WTC11 (cell line): ENCODE results near the gene NRXN3.

Experiments used
- CTCF ChIP-seq: fragments of 200-600 bp; IDR thresholded peaks from 2 replicates; pipeline ENCODE4 v1.8.0; 2022; ENCODE audit warnings: antibody characterized with exemption
- GABPB1 ChIP-seq: sonication (generic); formaldehyde crosslinking; IDR thresholded peaks from 2 replicates; pipeline ENCODE4 v1.8.1; 2023; ENCODE audit warnings: mild to moderate bottlenecking, missing genetic modification reagents
- IRF1 ChIP-seq: sonication (generic); formaldehyde crosslinking; IDR thresholded peaks from 2 replicates; pipeline ENCODE4 v1.8.0; 2023; ENCODE audit warnings: missing genetic modification reagents
- JUN ChIP-seq: sonication (generic); formaldehyde crosslinking; IDR thresholded peaks from 2 replicates; pipeline ENCODE4 v1.8.0; 2023; ENCODE audit warnings: mild to moderate bottlenecking, missing genetic modification reagents
- KAT7 ChIP-seq: sonication (generic); formaldehyde crosslinking; IDR thresholded peaks from 2 replicates; pipeline ENCODE4 v1.8.1; 2023; ENCODE audit warnings: missing genetic modification reagents, mild to moderate bottlenecking, borderline replicate concordance
- USF1 ChIP-seq: sonication (generic); formaldehyde crosslinking; IDR thresholded peaks from 2 replicates; pipeline ENCODE4 v1.8.0; 2022; ENCODE audit warnings: mild to moderate bottlenecking, missing genetic modification reagents
- USF2 ChIP-seq: sonication (generic); formaldehyde crosslinking; IDR thresholded peaks from 2 replicates; pipeline ENCODE4 v1.8.1; 2023; ENCODE audit warnings: mild to moderate bottlenecking, missing genetic modification reagents, moderate library complexity
- ZNF121 ChIP-seq: sonication (generic); formaldehyde crosslinking; IDR thresholded peaks from 2 replicates; pipeline ENCODE4 v1.8.0; 2023; ENCODE audit warnings: missing genetic modification reagents

GRCh38 chr14:78251308-78251707, 81.1 kb downstream of the NRXN3 start:
- no peak for TF ChIP-seq GABPB1 (CRISPR knock-in tag)
- no peak for TF ChIP-seq IRF1 (CRISPR knock-in tag)
- TF ChIP-seq USF1 (CRISPR knock-in tag): no peak
- no peak for TF ChIP-seq ZNF121 (CRISPR knock-in tag)
- no peak for TF ChIP-seq CTCF
- no peak for TF ChIP-seq KAT7
- no peak for TF ChIP-seq JUN
- TF ChIP-seq USF2 (CRISPR knock-in tag): no peak
